Osteoblast (primary cell): ENCODE data around the gene EXOC6. TPM values are rescaled to one million over a fixed set of nuclear protein-coding genes. Genes with fewer than 3 reads are reported as not detected.

Experiments
- DNase-seq: peaks from one replicate; pipeline ENCODE4 v3.0.0; 2011; ENCODE audit warnings: low spot score, mixed read lengths; ENCODE audit not compliant: insufficient read length; ENCODE audit errors: missing footprints
- H2AFZ ChIP-seq: 2 replicates; pipeline ENCODE4 v1.6.0; 2011; ENCODE audit warnings: mild to moderate bottlenecking, low read length
- H3K27ac ChIP-seq: 2 replicates; pipeline ENCODE4 v1.5.1; 2011; ENCODE audit warnings: mild to moderate bottlenecking, low read depth, low read length, moderate library complexity
- H3K27me3 ChIP-seq: 2 replicates; pipeline ENCODE4 v1.6.0; 2012; ENCODE audit warnings: mild to moderate bottlenecking, control low read depth, inconsistent platforms, low read length, moderate library complexity; ENCODE audit not compliant: insufficient read depth
- H3K36me3 ChIP-seq: 2 replicates; pipeline ENCODE4 v1.5.1; 2011; ENCODE audit warnings: mild to moderate bottlenecking, low read length, control low read depth, moderate library complexity; ENCODE audit not compliant: insufficient read depth
- H3K4me1 ChIP-seq: 2 replicates; pipeline ENCODE4 v1.5.1; 2011; ENCODE audit warnings: mild to moderate bottlenecking, low read length, control low read depth, moderate library complexity; ENCODE audit not compliant: insufficient read depth
- H3K4me2 ChIP-seq: 2 replicates; pipeline ENCODE4 v1.6.0; 2011; ENCODE audit warnings: mild to moderate bottlenecking, low read length; ENCODE audit not compliant: insufficient read depth
- H3K4me3 ChIP-seq: fragments of 200-600 bp; sonication (generic); 3 replicates; pipeline ENCODE4 v1.5.1; 2012; ENCODE audit warnings: mild to moderate bottlenecking, low read length, inconsistent platforms; ENCODE audit not compliant: insufficient read depth
- H3K79me2 ChIP-seq: 2 replicates; pipeline ENCODE4 v1.6.0; 2012; ENCODE audit warnings: mild to moderate bottlenecking, low read length, control low read depth, inconsistent platforms; ENCODE audit not compliant: insufficient read depth
- H3K9me3 ChIP-seq: 2 replicates; pipeline ENCODE4 v1.5.1; 2011; ENCODE audit warnings: low read depth, low read length, control low read depth
- H4K20me1 ChIP-seq: 2 replicates; pipeline ENCODE4 v1.6.0; 2012; ENCODE audit warnings: mild to moderate bottlenecking, low read length, control low read depth; ENCODE audit not compliant: insufficient read depth
- total RNA-seq: library from RNA; depleted of rRNA; stranded (reverse); fragments of >200 nt; gene quantifications from 2 replicates; pipeline ENCODE4 v1.2.3, GENCODE V29; 2012
- TF ChIP-seq, protein P1 (sequence below): IDR thresholded peaks from 2 replicates; pipeline ENCODE4 v1.5.1; 2011; ENCODE audit warnings: mild to moderate bottlenecking, low read depth, low read length, moderate library complexity; ENCODE audit errors: extremely low read depth

Gene EXOC6
- total RNA-seq, 1 donor, result 8.7 TPM

DNA sequence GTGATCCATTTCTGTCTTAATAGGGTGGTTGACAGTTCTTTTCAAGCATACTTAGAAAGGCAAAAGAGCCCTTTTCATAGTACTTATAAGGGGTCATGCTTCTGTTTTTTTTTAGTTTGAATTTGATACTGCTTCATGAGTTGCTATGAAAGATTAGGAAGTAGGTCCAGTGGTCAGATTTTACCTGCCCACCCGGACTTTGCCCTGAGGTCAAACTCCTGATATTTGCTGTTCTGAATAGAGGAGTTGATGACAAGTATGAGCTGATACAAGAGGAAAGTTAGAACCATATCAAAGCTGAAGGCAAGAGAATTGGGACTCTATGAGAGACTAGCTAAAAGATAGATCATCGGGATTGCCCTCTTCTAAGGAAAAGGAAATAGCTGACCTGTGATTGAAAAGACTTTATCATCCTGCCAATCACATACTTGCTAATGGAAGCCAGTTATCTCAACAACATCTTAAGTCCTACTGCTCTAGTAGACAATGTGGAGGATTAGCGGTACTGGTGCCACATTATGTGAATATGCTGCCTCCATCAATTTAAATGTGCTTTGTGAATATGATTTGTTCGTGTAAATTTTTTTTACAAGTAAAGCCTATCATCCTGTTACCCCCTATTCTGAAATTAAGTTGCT is 174.8 kb downstream of the EXOC6 start:
- Histone ChIP-seq H3K9me3 (no peaks in the 10 kb centered on the region), H3K4me3 (no peak overlapping the region), H4K20me1 (no peaks in the 10 kb centered on the region), H2AFZ (no peak overlapping the region), H3K36me3 (no peaks in the 10 kb centered on the region), H3K4me1 (no peaks in the 10 kb centered on the region), H3K79me2 (no peaks in the 10 kb centered on the region), H3K27ac (no peak overlapping the region), H3K4me2 (no peak overlapping the region), H3K27me3 (no peaks in the 10 kb centered on the region)
- TF ChIP-seq, protein P1, sequence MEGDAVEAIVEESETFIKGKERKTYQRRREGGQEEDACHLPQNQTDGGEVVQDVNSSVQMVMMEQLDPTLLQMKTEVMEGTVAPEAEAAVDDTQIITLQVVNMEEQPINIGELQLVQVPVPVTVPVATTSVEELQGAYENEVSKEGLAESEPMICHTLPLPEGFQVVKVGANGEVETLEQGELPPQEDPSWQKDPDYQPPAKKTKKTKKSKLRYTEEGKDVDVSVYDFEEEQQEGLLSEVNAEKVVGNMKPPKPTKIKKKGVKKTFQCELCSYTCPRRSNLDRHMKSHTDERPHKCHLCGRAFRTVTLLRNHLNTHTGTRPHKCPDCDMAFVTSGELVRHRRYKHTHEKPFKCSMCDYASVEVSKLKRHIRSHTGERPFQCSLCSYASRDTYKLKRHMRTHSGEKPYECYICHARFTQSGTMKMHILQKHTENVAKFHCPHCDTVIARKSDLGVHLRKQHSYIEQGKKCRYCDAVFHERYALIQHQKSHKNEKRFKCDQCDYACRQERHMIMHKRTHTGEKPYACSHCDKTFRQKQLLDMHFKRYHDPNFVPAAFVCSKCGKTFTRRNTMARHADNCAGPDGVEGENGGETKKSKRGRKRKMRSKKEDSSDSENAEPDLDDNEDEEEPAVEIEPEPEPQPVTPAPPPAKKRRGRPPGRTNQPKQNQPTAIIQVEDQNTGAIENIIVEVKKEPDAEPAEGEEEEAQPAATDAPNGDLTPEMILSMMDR, result no peak
- no peak for DNase-seq

DNA sequence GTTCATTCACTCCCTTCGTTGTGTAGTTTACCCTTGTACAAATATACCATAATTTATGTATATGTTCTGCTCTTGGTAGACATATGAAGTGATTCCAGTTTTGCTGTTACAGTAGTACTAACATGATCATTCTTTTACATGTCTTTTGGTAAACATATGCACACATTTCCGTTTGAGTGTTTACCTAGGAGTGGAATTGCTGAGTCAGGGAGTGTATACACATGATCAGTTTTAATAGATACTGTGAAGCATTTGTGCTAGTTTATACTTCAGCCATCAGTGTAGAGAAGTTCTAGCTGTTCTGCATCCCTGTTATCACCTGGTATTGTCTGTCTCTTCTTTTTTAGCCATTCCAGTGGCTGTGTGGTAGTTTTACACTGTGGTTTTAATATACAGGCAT is 177.8 kb downstream of the EXOC6 start:
- H3K9me3 ChIP-seq, result no peaks in the 10 kb centered on the region
- no peak overlapping the region for H3K4me3 ChIP-seq
- TF ChIP-seq, protein P1, result no peak
- no peaks in the 10 kb centered on the region for H3K27me3 ChIP-seq
- no peak overlapping the region for H3K27ac ChIP-seq
- no peak for DNase-seq
- H3K79me2 ChIP-seq, result no peaks in the 10 kb centered on the region
- H3K36me3 ChIP-seq, result no peaks in the 10 kb centered on the region
- no peak overlapping the region for H2AFZ ChIP-seq
- no peaks in the 10 kb centered on the region for H4K20me1 ChIP-seq
- H3K4me1 ChIP-seq, result peaks cover 20% of the 10 kb centered on the region
- no peak overlapping the region for H3K4me2 ChIP-seq

DNA sequence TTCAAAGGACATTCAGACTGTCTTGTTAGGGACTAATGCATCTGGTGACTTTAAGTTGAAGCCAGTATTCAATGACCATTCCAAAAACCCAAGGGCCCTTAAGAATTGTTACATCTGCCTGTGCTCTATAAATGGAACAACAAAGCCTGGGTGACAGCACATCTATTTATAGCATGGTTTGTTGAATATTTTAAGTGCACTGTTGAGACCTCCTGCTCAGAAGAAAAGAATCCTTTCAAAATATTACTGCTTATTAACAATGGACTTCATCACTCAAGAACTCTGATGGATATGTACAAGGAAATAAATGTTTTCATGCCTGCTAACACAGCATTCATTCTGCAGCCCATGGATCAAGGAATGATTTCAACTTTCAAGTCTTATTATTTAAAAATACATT is 179.2 kb downstream of the EXOC6 start:
- Histone ChIP-seq H3K9me3 (no peaks in the 10 kb centered on the region), H3K4me1 (peaks cover 22% of the 10 kb centered on the region), H3K27me3 (no peaks in the 10 kb centered on the region), H4K20me1 (no peaks in the 10 kb centered on the region), H3K4me2 (no peak overlapping the region), H3K36me3 (no peaks in the 10 kb centered on the region), H2AFZ (no peak overlapping the region), H3K27ac (no peak overlapping the region), H3K79me2 (no peaks in the 10 kb centered on the region), H3K4me3 (no peak overlapping the region)
- DNase-seq, result no peak
- TF ChIP-seq, protein P1, result no peak

DNA sequence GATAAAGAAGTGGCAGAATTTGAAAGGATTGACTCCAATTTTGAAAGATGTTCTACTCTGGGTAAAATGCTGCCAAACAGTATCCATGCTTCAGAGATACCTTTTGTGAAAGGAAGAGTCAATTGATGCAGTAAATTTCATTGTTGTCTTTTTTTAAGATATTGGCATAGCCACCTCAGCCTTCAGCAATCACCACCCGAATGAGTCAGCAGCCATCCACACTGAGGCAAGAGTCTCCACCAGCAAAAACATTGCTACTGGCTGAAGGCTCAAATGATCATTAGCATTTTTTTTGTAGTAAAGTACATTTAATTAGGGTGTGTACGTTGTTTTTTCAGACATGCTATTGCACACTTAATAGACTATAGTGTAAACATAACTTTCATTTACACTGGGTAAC is 180.6 kb downstream of the EXOC6 start:
- Histone ChIP-seq H2AFZ (no peak overlapping the region), H4K20me1 (no peaks in the 10 kb centered on the region), H3K9me3 (no peaks in the 10 kb centered on the region), H3K27me3 (no peaks in the 10 kb centered on the region), H3K4me2 (peak overlapping the region; percentile 14), H3K36me3 (no peaks in the 10 kb centered on the region), H3K27ac (no peak overlapping the region), H3K4me1 (peaks cover 22% of the 10 kb centered on the region), H3K4me3 (no peak overlapping the region), H3K79me2 (no peaks in the 10 kb centered on the region)
- DNase-seq, result no peak
- TF ChIP-seq, protein P1, result no peak
